ENCODE measurements around the gene SCMH1.

DNA sequence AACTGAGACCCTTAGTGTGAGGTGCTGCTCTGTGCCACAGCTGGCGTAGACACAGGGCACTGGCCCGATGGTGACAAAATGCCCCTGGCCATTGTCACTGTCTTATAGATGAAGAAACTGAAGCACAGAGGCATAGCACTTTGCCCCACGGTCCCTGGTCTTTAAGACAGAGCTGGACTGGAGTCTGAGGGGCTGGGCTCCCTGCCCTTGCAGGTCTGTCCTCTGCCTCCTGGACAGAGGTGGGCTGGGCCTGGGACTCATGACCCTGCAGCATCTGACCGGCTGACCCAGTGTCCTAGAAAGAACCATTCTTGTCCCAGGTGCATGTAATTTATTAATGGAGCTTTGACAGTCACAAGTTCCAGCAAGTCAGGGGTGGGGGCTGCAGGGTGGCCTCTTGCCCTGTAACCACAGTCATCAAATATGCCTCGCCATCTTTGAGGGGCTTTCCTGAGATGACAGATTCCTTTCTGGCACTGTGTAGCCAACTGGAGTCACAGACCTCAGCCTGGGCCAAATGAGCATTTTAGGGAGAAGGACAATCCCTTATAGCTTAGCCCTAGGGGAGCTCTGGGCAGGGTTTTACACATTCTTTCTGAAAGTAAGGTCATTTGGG, 226.7 kb downstream of the SCMH1 start:
- TF ChIP-seq, protein P1, sequence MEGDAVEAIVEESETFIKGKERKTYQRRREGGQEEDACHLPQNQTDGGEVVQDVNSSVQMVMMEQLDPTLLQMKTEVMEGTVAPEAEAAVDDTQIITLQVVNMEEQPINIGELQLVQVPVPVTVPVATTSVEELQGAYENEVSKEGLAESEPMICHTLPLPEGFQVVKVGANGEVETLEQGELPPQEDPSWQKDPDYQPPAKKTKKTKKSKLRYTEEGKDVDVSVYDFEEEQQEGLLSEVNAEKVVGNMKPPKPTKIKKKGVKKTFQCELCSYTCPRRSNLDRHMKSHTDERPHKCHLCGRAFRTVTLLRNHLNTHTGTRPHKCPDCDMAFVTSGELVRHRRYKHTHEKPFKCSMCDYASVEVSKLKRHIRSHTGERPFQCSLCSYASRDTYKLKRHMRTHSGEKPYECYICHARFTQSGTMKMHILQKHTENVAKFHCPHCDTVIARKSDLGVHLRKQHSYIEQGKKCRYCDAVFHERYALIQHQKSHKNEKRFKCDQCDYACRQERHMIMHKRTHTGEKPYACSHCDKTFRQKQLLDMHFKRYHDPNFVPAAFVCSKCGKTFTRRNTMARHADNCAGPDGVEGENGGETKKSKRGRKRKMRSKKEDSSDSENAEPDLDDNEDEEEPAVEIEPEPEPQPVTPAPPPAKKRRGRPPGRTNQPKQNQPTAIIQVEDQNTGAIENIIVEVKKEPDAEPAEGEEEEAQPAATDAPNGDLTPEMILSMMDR (IDR thresholded peaks at IDR 0.05): no peak
- no peak for TF ChIP-seq POLR2A (IDR thresholded peaks at IDR 0.05)
